ENCODE data around the gene MLXIP.

MLXIP gene

DNA sequence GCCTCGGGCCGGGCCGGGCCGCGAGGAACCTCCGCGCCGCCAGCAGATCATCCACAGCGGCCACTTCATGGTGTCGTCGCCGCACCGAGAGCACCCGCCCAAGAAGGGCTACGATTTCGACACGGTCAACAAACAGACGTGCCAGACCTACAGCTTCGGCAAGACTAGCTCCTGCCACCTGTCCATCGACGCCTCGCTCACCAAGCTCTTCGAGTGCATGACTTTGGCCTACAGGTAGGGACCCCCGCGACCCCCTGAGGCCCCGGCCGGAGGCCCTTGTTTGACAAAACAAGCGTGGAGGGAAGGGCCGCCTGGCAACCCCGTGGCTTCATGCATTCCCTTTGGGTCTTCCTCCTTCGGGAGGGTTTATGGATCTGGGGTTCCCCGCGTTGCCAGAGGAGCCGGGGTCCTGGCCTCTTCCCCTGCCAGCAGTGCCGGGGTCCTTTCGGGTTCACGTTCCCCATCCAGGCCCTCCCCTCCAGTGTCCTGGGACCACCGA, 526 bp downstream of the MLXIP start:
- Histone ChIP-seq H3K9ac (ENCODE audit: low read length) (peak overlapping the region; percentile 56), H3K79me2 (ENCODE audit: control insufficient read depth, insufficient read depth, low read length) (peaks cover 39% of the 10 kb centered on the region), H3K18ac (ENCODE audit: low read length) (peak overlapping the region; percentile 57), H3K27me3 (ENCODE audit: insufficient read depth, low read length, poor library complexity) (no peaks in the 10 kb centered on the region), H3K23ac (ENCODE audit: low read length) (peak overlapping the region; percentile 29), H2BK15ac (replicated peaks; ENCODE audit: low read depth) (no peak overlapping the region), H3K36me3 (ENCODE audit: control insufficient read depth, insufficient read depth, low read length) (no peaks in the 10 kb centered on the region), H4K8ac (ENCODE audit: low read depth, low read length) (no peak overlapping the region), H4K5ac (ENCODE audit: low read length) (no peak overlapping the region), H2BK120ac (ENCODE audit: low read depth, low read length) (no peak overlapping the region), H3K4me3 (ENCODE audit: low read length) (peak overlapping the region; percentile 69), H3K27ac (ENCODE audit: low read depth, low read length) (peak overlapping the region; percentile 6), H3K4me1 (ENCODE audit: control insufficient read depth, low read depth, low read length) (peaks cover 9% of the 10 kb centered on the region), H2BK5ac (ENCODE audit: low read length) (no peak overlapping the region), H3K4ac (ENCODE audit: low read depth, low read length) (peak overlapping the region; percentile 94), H3K56ac (ENCODE audit: low read length) (peak overlapping the region; percentile 82), H3K4me2 (ENCODE audit: low read length) (peak overlapping the region; percentile 90), H3K79me1 (ENCODE audit: low read length) (peaks cover 22% of the 10 kb centered on the region), H2AK5ac (ENCODE audit: low read length) (no peak overlapping the region)
- WGBS (ENCODE audit: extremely low coverage, insufficient coverage, low lambda C conversion rate): no CpG with 5 or more reads among the region's 38 CpGs
- peak; percentile 66 for DNase-seq

DNA sequence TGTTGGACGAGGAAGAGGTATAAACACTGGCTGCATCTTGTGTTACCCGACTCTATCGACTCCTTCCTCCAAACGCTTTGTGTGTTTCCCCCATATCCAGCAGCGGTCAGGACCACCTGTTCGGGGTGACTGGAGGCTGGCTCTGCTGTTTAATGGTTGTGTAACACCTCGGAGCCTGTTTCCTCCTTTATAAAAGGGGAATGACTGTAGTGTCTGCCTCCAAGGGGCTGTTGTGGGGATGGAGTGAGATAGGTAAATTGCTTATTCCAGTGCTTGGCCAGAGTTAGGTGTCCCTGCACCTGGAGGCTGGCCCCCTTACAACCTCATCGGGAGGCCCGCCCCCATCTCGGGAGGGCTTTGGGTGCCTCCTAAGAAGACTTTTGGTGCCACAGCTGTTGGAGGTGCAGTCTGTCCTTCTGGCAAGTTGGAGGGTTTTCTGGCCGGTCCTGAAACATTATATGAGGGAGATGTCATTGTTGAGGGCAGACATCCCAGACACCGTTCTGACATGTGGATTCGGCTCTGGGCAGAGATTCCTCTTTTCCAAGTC, 1.1 kb downstream of the MLXIP start:
- H4K5ac ChIP-seq (ENCODE audit: low read length): no peak overlapping the region
- H3K56ac ChIP-seq (ENCODE audit: low read length): peak overlapping the region; percentile 82
- peaks cover 23% of the 10 kb centered on the region for H3K79me1 ChIP-seq (ENCODE audit: low read length)
- peak; percentile 67 for DNase-seq
- no peak overlapping the region for H3K27ac ChIP-seq (ENCODE audit: low read depth, low read length)
- peak overlapping the region; percentile 69 for H3K4me3 ChIP-seq (ENCODE audit: low read length)
- peaks cover 9% of the 10 kb centered on the region for H3K4me1 ChIP-seq (ENCODE audit: control insufficient read depth, low read depth, low read length)
- H2BK15ac ChIP-seq (replicated peaks; ENCODE audit: low read depth): no peak overlapping the region
- no peak overlapping the region for H2AK5ac ChIP-seq (ENCODE audit: low read length)
- WGBS (ENCODE audit: extremely low coverage, insufficient coverage, low lambda C conversion rate): no CpG with 5 or more reads among the region's 13 CpGs
- H4K8ac ChIP-seq (ENCODE audit: low read depth, low read length): no peak overlapping the region
- H3K27me3 ChIP-seq (ENCODE audit: insufficient read depth, low read length, poor library complexity): no peaks in the 10 kb centered on the region
- peak overlapping the region; percentile 56 for H3K9ac ChIP-seq (ENCODE audit: low read length)
- peaks cover 41% of the 10 kb centered on the region for H3K79me2 ChIP-seq (ENCODE audit: control insufficient read depth, insufficient read depth, low read length)
- H3K18ac ChIP-seq (ENCODE audit: low read length): no peak overlapping the region
- no peak overlapping the region for H2BK120ac ChIP-seq (ENCODE audit: low read depth, low read length)
- H3K4me2 ChIP-seq (ENCODE audit: low read length): peak overlapping the region; percentile 90
- no peak overlapping the region for H3K23ac ChIP-seq (ENCODE audit: low read length)
- H2BK5ac ChIP-seq (ENCODE audit: low read length): no peak overlapping the region
- H3K4ac ChIP-seq (ENCODE audit: low read depth, low read length): no peak overlapping the region
- H3K36me3 ChIP-seq (ENCODE audit: control insufficient read depth, insufficient read depth, low read length): no peaks in the 10 kb centered on the region

- Histone ChIP-seq H3K9ac (ENCODE audit: low read length) (peak overlapping the region; percentile 56), H3K4ac (ENCODE audit: low read depth, low read length) (no peak overlapping the region), H3K4me2 (ENCODE audit: low read length) (peak overlapping the region; percentile 90), H3K23ac (ENCODE audit: low read length) (peak overlapping the region; percentile 30), H3K4me1 (ENCODE audit: control insufficient read depth, low read depth, low read length) (peaks cover 9% of the 10 kb centered on the region), H2BK15ac (replicated peaks; ENCODE audit: low read depth) (no peak overlapping the region), H3K36me3 (ENCODE audit: control insufficient read depth, insufficient read depth, low read length) (peaks cover 2% of the 10 kb centered on the region), H3K79me1 (ENCODE audit: low read length) (peaks cover 23% of the 10 kb centered on the region), H3K27me3 (ENCODE audit: insufficient read depth, low read length, poor library complexity) (no peaks in the 10 kb centered on the region), H3K56ac (ENCODE audit: low read length) (peak overlapping the region; percentile 82), H2BK120ac (ENCODE audit: low read depth, low read length) (no peak overlapping the region), H3K18ac (ENCODE audit: low read length) (no peak overlapping the region), H4K5ac (ENCODE audit: low read length) (no peak overlapping the region), H3K4me3 (ENCODE audit: low read length) (peak overlapping the region; percentile 69), H3K27ac (ENCODE audit: low read depth, low read length) (no peak overlapping the region), H2BK5ac (ENCODE audit: low read length) (no peak overlapping the region), H2AK5ac (ENCODE audit: low read length) (no peak overlapping the region), H4K8ac (ENCODE audit: low read depth, low read length) (no peak overlapping the region), H3K79me2 (ENCODE audit: control insufficient read depth, insufficient read depth, low read length) (peaks cover 41% of the 10 kb centered on the region)
- no CpG with 5 or more reads among the region's 18 CpGs for WGBS (ENCODE audit: extremely low coverage, insufficient coverage, low lambda C conversion rate)
- DNase-seq: peak; percentile 60
These were observed 1.9 kb downstream of the MLXIP start for GRCh38 chr12:122080149-122081082.

- H3K27me3 ChIP-seq (ENCODE audit: insufficient read depth, low read length, poor library complexity): no peaks in the 10 kb centered on the region
- H3K79me1 ChIP-seq (ENCODE audit: low read length): peaks cover 28% of the 10 kb centered on the region
- H3K56ac ChIP-seq (ENCODE audit: low read length): peak overlapping the region; percentile 25
- peak overlapping the region; percentile 8 for H3K4me2 ChIP-seq (ENCODE audit: low read length)
- H2BK5ac ChIP-seq (ENCODE audit: low read length): no peak overlapping the region
- H4K8ac ChIP-seq (ENCODE audit: low read depth, low read length): no peak overlapping the region
- WGBS (ENCODE audit: extremely low coverage, insufficient coverage, low lambda C conversion rate): no CpG with 5 or more reads among the region's 9 CpGs
- H2BK15ac ChIP-seq (replicated peaks; ENCODE audit: low read depth): no peak overlapping the region
- peaks cover 45% of the 10 kb centered on the region for H3K79me2 ChIP-seq (ENCODE audit: control insufficient read depth, insufficient read depth, low read length)
- H2BK120ac ChIP-seq (ENCODE audit: low read depth, low read length): no peak overlapping the region
- H3K36me3 ChIP-seq (ENCODE audit: control insufficient read depth, insufficient read depth, low read length): peaks cover 5% of the 10 kb centered on the region
- H4K5ac ChIP-seq (ENCODE audit: low read length): no peak overlapping the region
- no peak for DNase-seq
- H3K27ac ChIP-seq (ENCODE audit: low read depth, low read length): no peak overlapping the region
- H3K4me1 ChIP-seq (ENCODE audit: control insufficient read depth, low read depth, low read length): peaks cover 9% of the 10 kb centered on the region
- no peak overlapping the region for H3K23ac ChIP-seq (ENCODE audit: low read length)
- H3K18ac ChIP-seq (ENCODE audit: low read length): no peak overlapping the region
- no peak overlapping the region for H3K4ac ChIP-seq (ENCODE audit: low read depth, low read length)
- H3K4me3 ChIP-seq (ENCODE audit: low read length): no peak overlapping the region
- no peak overlapping the region for H3K9ac ChIP-seq (ENCODE audit: low read length)
- H2AK5ac ChIP-seq (ENCODE audit: low read length): no peak overlapping the region
These were observed 2.6 kb downstream of the MLXIP start for GRCh38 chr12:122081083-122081696.

DNA sequence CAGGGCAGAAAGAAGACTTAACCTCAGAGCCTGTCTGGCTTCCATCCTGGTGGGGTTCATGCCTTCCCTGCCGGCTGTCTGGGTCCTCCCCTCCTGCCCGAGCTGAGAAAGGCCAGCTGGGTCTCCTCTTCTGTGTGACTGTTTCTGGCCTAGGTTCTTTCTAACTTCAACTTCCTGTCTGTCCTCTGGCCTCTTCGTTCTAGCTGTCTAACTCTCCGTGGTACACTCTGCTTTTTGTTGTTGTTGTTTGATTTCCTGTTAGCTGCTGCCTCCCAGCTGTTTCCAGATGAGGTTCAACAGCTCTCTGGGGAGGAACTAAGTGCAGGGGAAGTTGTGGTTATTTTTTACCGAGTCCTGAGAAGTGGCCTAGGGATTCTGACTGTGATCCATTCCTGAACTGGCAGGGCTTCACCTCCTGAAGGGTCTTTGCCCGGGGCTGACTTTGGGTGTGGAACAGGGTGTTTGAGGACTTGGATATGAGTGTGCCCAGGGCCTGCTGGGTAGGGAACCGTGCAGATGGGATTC, 3.2 kb downstream of the MLXIP start:
- Histone ChIP-seq H3K36me3 (ENCODE audit: control insufficient read depth, insufficient read depth, low read length) (peaks cover 5% of the 10 kb centered on the region), H3K27me3 (ENCODE audit: insufficient read depth, low read length, poor library complexity) (no peaks in the 10 kb centered on the region), H3K4me3 (ENCODE audit: low read length) (no peak overlapping the region), H4K5ac (ENCODE audit: low read length) (no peak overlapping the region), H3K4ac (ENCODE audit: low read depth, low read length) (no peak overlapping the region), H3K79me2 (ENCODE audit: control insufficient read depth, insufficient read depth, low read length) (peaks cover 45% of the 10 kb centered on the region), H3K79me1 (ENCODE audit: low read length) (peaks cover 32% of the 10 kb centered on the region), H3K56ac (ENCODE audit: low read length) (peak overlapping the region; percentile 62), H3K27ac (ENCODE audit: low read depth, low read length) (no peak overlapping the region), H3K23ac (ENCODE audit: low read length) (no peak overlapping the region), H3K9ac (ENCODE audit: low read length) (peak overlapping the region; percentile 23), H2AK5ac (ENCODE audit: low read length) (no peak overlapping the region), H2BK15ac (replicated peaks; ENCODE audit: low read depth) (no peak overlapping the region), H3K4me1 (ENCODE audit: control insufficient read depth, low read depth, low read length) (peaks cover 9% of the 10 kb centered on the region), H3K4me2 (ENCODE audit: low read length) (peak overlapping the region; percentile 10), H4K8ac (ENCODE audit: low read depth, low read length) (no peak overlapping the region), H2BK120ac (ENCODE audit: low read depth, low read length) (no peak overlapping the region), H2BK5ac (ENCODE audit: low read length) (peak overlapping the region; percentile 2), H3K18ac (ENCODE audit: low read length) (no peak overlapping the region)
- DNase-seq: no peak
- no CpG with 5 or more reads among the region's 7 CpGs for WGBS (ENCODE audit: extremely low coverage, insufficient coverage, low lambda C conversion rate)

All from mesendoderm (in vitro differentiated cells).